Neuronal stem cell (in vitro differentiated cells): ENCODE measurements around the gene MN1.
A peak's percentile ranks its signal among the peaks of the same experiment; 100 is the strongest.

Experiments used
- DNase-seq: peaks from one replicate; pipeline ENCODE4 v3.0.0-alpha.2; 2013; ENCODE audit warnings: low spot score
- H2AFZ ChIP-seq: one replicate; pipeline ENCODE4 v1.6.1; 2013; ENCODE audit warnings: mild to moderate bottlenecking, low read length, inconsistent platforms
- H2AK5ac ChIP-seq: 2 replicates; pipeline ENCODE4 v1.6.1; 2013; ENCODE audit warnings: low read depth, mild to moderate bottlenecking, inconsistent platforms, low read length, moderate library complexity, mixed read lengths
- H2BK120ac ChIP-seq: 2 replicates; pipeline ENCODE4 v1.6.1; 2013; ENCODE audit warnings: low read depth, mild to moderate bottlenecking, inconsistent platforms, low read length, moderate library complexity, mixed read lengths
- H2BK12ac ChIP-seq: one replicate; pipeline ENCODE4 v1.6.1; 2013; ENCODE audit warnings: low read length, inconsistent platforms
- H2BK15ac ChIP-seq: 2 replicates; pipeline ENCODE4 v1.6.1; 2013; ENCODE audit warnings: mild to moderate bottlenecking, low read length, inconsistent platforms, mixed read lengths
- H2BK5ac ChIP-seq: one replicate; pipeline ENCODE4 v1.6.1; 2013; ENCODE audit warnings: inconsistent platforms, mild to moderate bottlenecking, low read length, moderate library complexity
- H3K14ac ChIP-seq: one replicate; pipeline ENCODE4 v1.6.1; 2013; ENCODE audit warnings: low read length, inconsistent platforms
- H3K18ac ChIP-seq: 2 replicates; pipeline ENCODE4 v1.6.1; 2013; ENCODE audit warnings: low read length, inconsistent platforms
- H3K23ac ChIP-seq: 2 replicates; pipeline ENCODE4 v1.6.1; 2013; ENCODE audit warnings: low read depth, mild to moderate bottlenecking, mixed read lengths, low read length, inconsistent platforms; ENCODE audit not compliant: poor library complexity
- H3K27ac ChIP-seq: replicated peaks from 3 replicates; pipeline ENCODE4 v1.5.1; 2013; ENCODE audit warnings: low read length, inconsistent platforms
- H3K27me3 ChIP-seq, 3 experiments: 2 replicates each; pipeline ENCODE4 v1.6.1; 2013; ENCODE audit warnings: low read length in 3 of 3, mild to moderate bottlenecking in 2 of 3, inconsistent platforms in 1 of 3, low read depth in 1 of 3, mixed read lengths in 1 of 3, moderate library complexity in 1 of 3; ENCODE audit not compliant: control insufficient read depth in 3 of 3, insufficient read depth in 3 of 3
- H3K36me3 ChIP-seq, 2 donors: replicated peaks in 1 of 2; 2 replicates each; pipeline ENCODE4 v1.6.1; 2013; ENCODE audit warnings: low read length in 2 of 2; ENCODE audit not compliant: control insufficient read depth in 2 of 2, insufficient read depth in 2 of 2
- H3K4ac ChIP-seq: 2 replicates; pipeline ENCODE4 v1.6.1; 2013; ENCODE audit warnings: inconsistent platforms, mild to moderate bottlenecking, low read length, moderate library complexity
- H3K4me1 ChIP-seq, 2 donors: 1 replicate in 1 of 2; 2 replicates in 1 of 2; pipeline ENCODE4 v1.6.1; 2013; ENCODE audit warnings: low read length in 2 of 2, low read depth in 1 of 2; ENCODE audit not compliant: control insufficient read depth in 2 of 2, insufficient read depth in 1 of 2
- H3K4me2 ChIP-seq: one replicate; pipeline ENCODE4 v1.6.1; 2013; ENCODE audit warnings: mild to moderate bottlenecking, low read length, inconsistent platforms; ENCODE audit not compliant: insufficient read depth, poor library complexity, severe bottlenecking
- H3K4me3 ChIP-seq, 2 donors: 2 replicates each; pipeline ENCODE4 v1.5.1; 2013; ENCODE audit warnings: low read length in 2 of 2, mild to moderate bottlenecking in 2 of 2, inconsistent platforms in 1 of 2, moderate library complexity in 1 of 2
- H3K79me1 ChIP-seq: one replicate; pipeline ENCODE4 v1.6.1; 2013; ENCODE audit warnings: low read depth, mild to moderate bottlenecking, inconsistent platforms, low read length, moderate library complexity
- H3K9ac ChIP-seq: one replicate; pipeline ENCODE4 v1.6.1; 2013; ENCODE audit warnings: mild to moderate bottlenecking, low read depth, low read length, inconsistent platforms; ENCODE audit not compliant: poor library complexity
- H3K9me3 ChIP-seq, 2 donors: replicated peaks in 1 of 2; 2 replicates each; pipeline versions ENCODE3 to v1.6.1; 2013; ENCODE audit warnings: low read length in 2 of 2, mild to moderate bottlenecking in 2 of 2, inconsistent platforms in 1 of 2, low read depth in 1 of 2, mixed read lengths in 1 of 2, moderate library complexity in 1 of 2; ENCODE audit not compliant: control insufficient read depth in 2 of 2, insufficient read depth in 1 of 2
- H4K8ac ChIP-seq: one replicate; pipeline ENCODE4 v1.6.1; 2013; ENCODE audit warnings: low read depth, mild to moderate bottlenecking, inconsistent platforms, low read length, moderate library complexity
- H4K91ac ChIP-seq: one replicate; pipeline ENCODE4 v1.6.1; 2013; ENCODE audit warnings: low read length, low read depth, mild to moderate bottlenecking, inconsistent platforms; ENCODE audit not compliant: poor library complexity
- WGBS, 2 donors: extraction: QIAGEN DNeasy Blood & Tissue Kit; methylation state at CpG; one replicate each; pipeline ENCODE4 v1.1.7; 2013; ENCODE audit warnings: missing lambda C conversion rate in 2 of 2, mixed read lengths in 1 of 2; ENCODE audit not compliant: insufficient read length in 2 of 2, insufficient replicate concordance in 1 of 2; ENCODE audit errors: extremely low coverage in 2 of 2; 5-methylcytosine and 5-hydroxymethylcytosine counted together

MN1 gene

GRCh38 chr22:27768027-27768653 lies 33.4 kb downstream of the MN1 start:
- no peak overlapping the region for H3K27ac ChIP-seq
- H2BK5ac ChIP-seq, result no peak overlapping the region
- peaks cover 2% of the 10 kb centered on the region in 2 donors for H3K4me1 ChIP-seq
- H3K23ac ChIP-seq, result no peak overlapping the region
- WGBS, 2 donors, result no CpG with 5 or more reads among the region's 2 CpGs
- H2AK5ac ChIP-seq, result no peak overlapping the region
- H3K18ac ChIP-seq, result no peak overlapping the region
- H3K4ac ChIP-seq, result no peak overlapping the region
- H3K14ac ChIP-seq, result no peak overlapping the region
- no peak overlapping the region for H3K4me3 ChIP-seq
- no peaks in the 10 kb centered on the region for H3K9me3 ChIP-seq
- H4K91ac ChIP-seq, result no peak overlapping the region
- no peak overlapping the region for H3K9ac ChIP-seq
- H3K79me1 ChIP-seq, result peaks cover 12% of the 10 kb centered on the region
- H2BK120ac ChIP-seq, result no peak overlapping the region
- no peak overlapping the region for H2BK15ac ChIP-seq
- no peak overlapping the region for H2AFZ ChIP-seq
- no peak overlapping the region for H2BK12ac ChIP-seq
- H4K8ac ChIP-seq, result no peak overlapping the region
- peaks cover 10 to 95% of the 10 kb centered on the region in 2 donors for H3K36me3 ChIP-seq
- no peak for DNase-seq
- H3K4me2 ChIP-seq, result no peak overlapping the region
- no peaks in the 10 kb centered on the region for H3K27me3 ChIP-seq

- Histone ChIP-seq H3K4ac (no peak overlapping the region), H3K79me1 (peaks cover 13% of the 10 kb centered on the region), H3K4me1 (peaks cover 2 to 5% of the 10 kb centered on the region in 2 donors), H2BK5ac (no peak overlapping the region), H2AK5ac (no peak overlapping the region), H3K36me3 (peaks cover 10 to 96% of the 10 kb centered on the region in 2 donors), H3K27me3 (no peaks in the 10 kb centered on the region), H4K91ac (no peak overlapping the region), H2AFZ (no peak overlapping the region), H2BK12ac (no peak overlapping the region), H2BK120ac (no peak overlapping the region), H3K18ac (no peak overlapping the region), H4K8ac (no peak overlapping the region), H3K23ac (no peak overlapping the region), H3K9ac (no peak overlapping the region), H2BK15ac (no peak overlapping the region), H3K27ac (no peak overlapping the region), H3K4me2 (no peak overlapping the region), H3K14ac (no peak overlapping the region), H3K4me3 (no peak overlapping the region), H3K9me3 (no peaks in the 10 kb centered on the region)
- no CpG with 5 or more reads among the region's 3 CpGs for WGBS, 2 donors
- no peak for DNase-seq
These were observed 34.9 kb downstream of the MN1 start for GRCh38 chr22:27766679-27767078.

GRCh38 chr22:27765706-27766291 lies 35.8 kb downstream of the MN1 start:
- Histone ChIP-seq H3K4ac (no peak overlapping the region), H2BK12ac (no peak overlapping the region), H3K14ac (no peak overlapping the region), H4K91ac (no peak overlapping the region), H3K27me3 (no peaks in the 10 kb centered on the region), H3K4me3 (no peak overlapping the region), H3K9ac (no peak overlapping the region), H4K8ac (no peak overlapping the region), H3K9me3 (no peaks in the 10 kb centered on the region), H3K79me1 (peaks cover 14% of the 10 kb centered on the region), H2AK5ac (no peak overlapping the region), H2BK120ac (no peak overlapping the region), H2AFZ (no peak overlapping the region), H3K23ac (no peak overlapping the region), H2BK15ac (no peak overlapping the region), H2BK5ac (peak overlapping the region; percentile 10), H3K18ac (no peak overlapping the region), H3K27ac (no peak overlapping the region), H3K36me3 (peaks cover 12 to 97% of the 10 kb centered on the region in 2 donors), H3K4me2 (no peak overlapping the region), H3K4me1 (peaks cover 2 to 5% of the 10 kb centered on the region in 2 donors)
- no peak for DNase-seq
- WGBS, 2 donors, result no CpG with 5 or more reads among the region's 15 CpGs

- peaks cover 14% of the 10 kb centered on the region for H3K79me1 ChIP-seq
- H2BK12ac ChIP-seq, result no peak overlapping the region
- H3K9ac ChIP-seq, result no peak overlapping the region
- peaks cover 13 to 97% of the 10 kb centered on the region in 2 donors for H3K36me3 ChIP-seq
- H4K8ac ChIP-seq, result no peak overlapping the region
- no peak overlapping the region for H2AFZ ChIP-seq
- no peak overlapping the region for H2BK120ac ChIP-seq
- no peaks in the 10 kb centered on the region for H3K9me3 ChIP-seq
- no peak overlapping the region for H2BK5ac ChIP-seq
- no peak overlapping the region for H4K91ac ChIP-seq
- no peak overlapping the region for H3K4me2 ChIP-seq
- no peak overlapping the region for H3K27ac ChIP-seq
- H3K23ac ChIP-seq, result no peak overlapping the region
- no peak overlapping the region for H2AK5ac ChIP-seq
- no peak overlapping the region for H2BK15ac ChIP-seq
- H3K27me3 ChIP-seq, result no peaks in the 10 kb centered on the region
- peaks cover 0 to 5% of the 10 kb centered on the region in 2 donors for H3K4me1 ChIP-seq
- H3K4me3 ChIP-seq, result no peak overlapping the region
- H3K4ac ChIP-seq, result no peak overlapping the region
- no CpG with 5 or more reads among the region's 3 CpGs for WGBS, 2 donors
- no peak overlapping the region for H3K14ac ChIP-seq
- DNase-seq, result no peak
- no peak overlapping the region for H3K18ac ChIP-seq
These were observed 36.8 kb downstream of the MN1 start for GRCh38 chr22:27764722-27765236.
